Prostate gland (tissue), 2 donors: ENCODE data around the gene RSKR.

Source experiments
- CTCF ChIP-seq, 4 experiments: fragments of 200-600 bp in 2 of 4; fragments of 450-650 bp in 2 of 4; sonication (generic) in 2 of 4; IDR thresholded peaks; 1 replicate in 3 of 4; 2 replicates in 1 of 4; pipeline ENCODE4 v1.5.1; 2016 to 2019; ENCODE audit warnings: antibody characterized with exemption in 4 of 4, mild to moderate bottlenecking in 2 of 4, moderate library complexity in 2 of 4
- POLR2A ChIP-seq: fragments of 450-650 bp; IDR thresholded peaks from one replicate; pipeline ENCODE4 v1.6.1; 2016; ENCODE audit warnings: antibody characterized with exemption, mild to moderate bottlenecking

DNA sequence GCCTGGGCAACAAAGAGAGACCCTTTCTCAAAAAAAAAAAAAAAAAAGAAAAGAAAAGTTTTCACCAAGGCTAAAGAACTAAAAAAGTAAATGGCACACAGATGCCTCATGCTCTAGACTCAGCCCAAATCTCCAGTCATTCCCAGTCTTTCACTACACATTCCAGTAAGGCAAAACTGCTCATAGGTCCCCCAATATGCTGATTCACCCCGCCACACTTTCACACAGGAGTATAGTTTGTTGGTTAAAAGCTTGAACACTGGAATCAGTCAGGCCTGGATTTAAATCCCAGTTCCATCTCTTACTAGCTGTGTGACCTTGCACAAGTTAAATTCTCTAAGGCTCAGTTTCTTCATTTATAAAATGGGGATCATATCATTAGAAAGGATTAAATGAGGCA, 44.5 kb downstream of the RSKR start:
- no peak for TF ChIP-seq CTCF (IDR thresholded peaks at IDR 0.05)
- TF ChIP-seq POLR2A: no peak
